ENCODE measurements around the gene BCL7C. TPM values are rescaled to one million over a fixed set of nuclear protein-coding genes. Genes with fewer than 3 reads are reported as not detected.

BCL7C gene
- total and polyA plus RNA-seq, 2 of the 13 experiments (the other 11 are each of a cell fraction or from before 2014, with no cell fraction given): 17.7 to 33.8 TPM

GRCh38 chr16:30874821-30875717 is 18.8 kb downstream of the BCL7C start (continued):
- TF ChIP-seq, protein P1, sequence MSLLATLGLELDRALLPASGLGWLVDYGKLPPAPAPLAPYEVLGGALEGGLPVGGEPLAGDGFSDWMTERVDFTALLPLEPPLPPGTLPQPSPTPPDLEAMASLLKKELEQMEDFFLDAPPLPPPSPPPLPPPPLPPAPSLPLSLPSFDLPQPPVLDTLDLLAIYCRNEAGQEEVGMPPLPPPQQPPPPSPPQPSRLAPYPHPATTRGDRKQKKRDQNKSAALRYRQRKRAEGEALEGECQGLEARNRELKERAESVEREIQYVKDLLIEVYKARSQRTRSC (CRISPR knock-in tag; IDR thresholded peaks at IDR 0.05; ENCODE audit: low read depth): peak; percentile 70; the same call in 1 of the 2 replicates
- peak; percentile 90 for TF ChIP-seq SNAPC2 (CRISPR knock-in tag; IDR thresholded peaks at IDR 0.05)
- TF ChIP-seq ELF4 (CRISPR knock-in tag; IDR thresholded peaks at IDR 0.05; ENCODE audit: borderline replicate concordance): peak; percentile 94
- TF ChIP-seq AHR (CRISPR knock-in tag; IDR thresholded peaks at IDR 0.05): peak; percentile 94
- peak; percentile 89 for TF ChIP-seq GFI1 (CRISPR knock-in tag; IDR thresholded peaks at IDR 0.05; ENCODE audit: borderline replicate concordance)
- TF ChIP-seq ZNF747 (CRISPR knock-in tag; IDR thresholded peaks at IDR 0.05; ENCODE audit: borderline replicate concordance): peak; percentile 100
- TF ChIP-seq GABPB1 (CRISPR knock-in tag; IDR thresholded peaks at IDR 0.05): peak; percentile 100
- TF ChIP-seq, protein P2, sequence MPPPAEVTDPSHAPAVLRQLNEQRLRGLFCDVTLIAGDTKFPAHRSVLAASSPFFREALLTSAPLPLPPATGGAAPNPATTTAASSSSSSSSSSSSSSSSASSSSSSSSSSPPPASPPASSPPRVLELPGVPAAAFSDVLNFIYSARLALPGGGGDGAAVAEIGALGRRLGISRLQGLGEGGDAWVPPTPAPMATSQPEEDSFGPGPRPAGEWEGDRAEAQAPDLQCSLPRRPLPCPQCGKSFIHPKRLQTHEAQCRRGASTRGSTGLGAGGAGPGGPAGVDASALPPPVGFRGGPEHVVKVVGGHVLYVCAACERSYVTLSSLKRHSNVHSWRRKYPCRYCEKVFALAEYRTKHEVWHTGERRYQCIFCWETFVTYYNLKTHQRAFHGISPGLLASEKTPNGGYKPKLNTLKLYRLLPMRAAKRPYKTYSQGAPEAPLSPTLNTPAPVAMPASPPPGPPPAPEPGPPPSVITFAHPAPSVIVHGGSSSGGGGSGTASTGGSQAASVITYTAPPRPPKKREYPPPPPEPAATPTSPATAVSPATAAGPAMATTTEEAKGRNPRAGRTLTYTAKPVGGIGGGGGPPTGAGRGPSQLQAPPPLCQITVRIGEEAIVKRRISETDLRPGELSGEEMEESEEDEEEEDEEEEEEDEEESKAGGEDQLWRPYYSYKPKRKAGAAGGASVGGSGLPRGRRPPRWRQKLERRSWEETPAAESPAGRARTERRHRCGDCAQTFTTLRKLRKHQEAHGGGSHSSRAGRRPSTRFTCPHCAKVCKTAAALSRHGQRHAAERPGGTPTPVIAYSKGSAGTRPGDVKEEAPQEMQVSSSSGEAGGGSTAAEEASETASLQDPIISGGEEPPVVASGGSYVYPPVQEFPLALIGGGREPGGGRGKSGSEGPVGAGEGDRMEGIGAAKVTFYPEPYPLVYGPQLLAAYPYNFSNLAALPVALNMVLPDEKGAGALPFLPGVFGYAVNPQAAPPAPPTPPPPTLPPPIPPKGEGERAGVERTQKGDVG (CRISPR knock-in tag; IDR thresholded peaks at IDR 0.05; ENCODE audit: borderline replicate concordance): peak; percentile 97; the same call in 1 of the 2 replicates
- no peak for TF ChIP-seq KDM6A (CRISPR knock-in tag; IDR thresholded peaks at IDR 0.05; ENCODE audit: low read depth)
- peak; percentile 97 for TF ChIP-seq ZNF709 (CRISPR knock-in tag; IDR thresholded peaks at IDR 0.05)
- TF ChIP-seq CCDC6 (CRISPR knock-in tag; IDR thresholded peaks at IDR 0.05): peak; percentile 100
- TF ChIP-seq TP53 (CRISPR knock-in tag; conservative IDR thresholded peaks at IDR 0.05): peak; percentile 93
- peak; percentile 99 for TF ChIP-seq KLF11 (CRISPR knock-in tag; IDR thresholded peaks at IDR 0.05)
- TF ChIP-seq, protein P3, sequence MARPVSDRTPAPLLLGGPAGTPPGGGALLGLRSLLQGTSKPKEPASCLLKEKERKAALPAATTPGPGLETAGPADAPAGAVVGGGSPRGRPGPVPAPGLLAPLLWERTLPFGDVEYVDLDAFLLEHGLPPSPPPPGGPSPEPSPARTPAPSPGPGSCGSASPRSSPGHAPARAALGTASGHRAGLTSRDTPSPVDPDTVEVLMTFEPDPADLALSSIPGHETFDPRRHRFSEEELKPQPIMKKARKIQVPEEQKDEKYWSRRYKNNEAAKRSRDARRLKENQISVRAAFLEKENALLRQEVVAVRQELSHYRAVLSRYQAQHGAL (CRISPR knock-in tag; IDR thresholded peaks at IDR 0.05; ENCODE audit: not compliant biosample characterization): peak; percentile 26
- TF ChIP-seq, protein P4, sequence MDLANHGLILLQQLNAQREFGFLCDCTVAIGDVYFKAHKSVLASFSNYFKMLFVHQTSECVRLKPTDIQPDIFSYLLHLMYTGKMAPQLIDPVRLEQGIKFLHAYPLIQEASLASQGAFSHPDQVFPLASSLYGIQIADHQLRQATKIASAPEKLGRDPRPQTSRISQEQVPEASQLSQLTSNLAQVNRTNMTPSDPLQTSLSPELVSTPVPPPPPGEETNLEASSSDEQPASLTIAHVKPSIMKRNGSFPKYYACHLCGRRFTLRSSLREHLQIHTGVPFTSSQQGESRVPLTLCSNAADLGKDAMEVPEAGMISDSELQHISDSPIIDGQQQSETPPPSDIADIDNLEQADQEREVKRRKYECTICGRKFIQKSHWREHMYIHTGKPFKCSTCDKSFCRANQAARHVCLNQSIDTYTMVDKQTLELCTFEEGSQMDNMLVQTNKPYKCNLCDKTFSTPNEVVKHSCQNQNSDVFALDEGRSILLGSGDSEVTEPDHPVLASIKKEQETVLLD (CRISPR knock-in tag; IDR thresholded peaks at IDR 0.05; ENCODE audit: low read depth): peak; percentile 86
- TF ChIP-seq ZNF17 (CRISPR knock-in tag; IDR thresholded peaks at IDR 0.05): peak; percentile 96
- TF ChIP-seq SIX4 (CRISPR knock-in tag; IDR thresholded peaks at IDR 0.05): peak; percentile 85
- TF ChIP-seq ZNF20 (CRISPR knock-in tag; IDR thresholded peaks at IDR 0.05): peak; percentile 93
- no peak for TF ChIP-seq PRPF4 (IDR thresholded peaks at IDR 0.05; ENCODE audit: low read depth, low read length, poor library complexity, severe bottlenecking)
- TF ChIP-seq, protein P5, sequence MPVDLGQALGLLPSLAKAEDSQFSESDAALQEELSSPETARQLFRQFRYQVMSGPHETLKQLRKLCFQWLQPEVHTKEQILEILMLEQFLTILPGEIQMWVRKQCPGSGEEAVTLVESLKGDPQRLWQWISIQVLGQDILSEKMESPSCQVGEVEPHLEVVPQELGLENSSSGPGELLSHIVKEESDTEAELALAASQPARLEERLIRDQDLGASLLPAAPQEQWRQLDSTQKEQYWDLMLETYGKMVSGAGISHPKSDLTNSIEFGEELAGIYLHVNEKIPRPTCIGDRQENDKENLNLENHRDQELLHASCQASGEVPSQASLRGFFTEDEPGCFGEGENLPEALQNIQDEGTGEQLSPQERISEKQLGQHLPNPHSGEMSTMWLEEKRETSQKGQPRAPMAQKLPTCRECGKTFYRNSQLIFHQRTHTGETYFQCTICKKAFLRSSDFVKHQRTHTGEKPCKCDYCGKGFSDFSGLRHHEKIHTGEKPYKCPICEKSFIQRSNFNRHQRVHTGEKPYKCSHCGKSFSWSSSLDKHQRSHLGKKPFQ (CRISPR knock-in tag; IDR thresholded peaks at IDR 0.05; ENCODE audit: insufficient replicate concordance): peak; percentile 94
- TF ChIP-seq NR2F1 (CRISPR knock-in tag; IDR thresholded peaks at IDR 0.05): peak; percentile 90 to 93

Measured in HepG2 (cell line).